Measurements from ENCODE around the gene PAOX. TPM values are rescaled to one million over a fixed set of nuclear protein-coding genes. Genes with fewer than 3 reads are reported as not detected.
"Not testable (repeated sequence)": the region's sequence is repeated elsewhere in the genome, so short reads cannot be mapped to it uniquely, and the experiment has no call there.

PAOX gene
- total RNA-seq, 1 donor from 2014 or later, result 16.9 TPM

GRCh38 chr10:133421336-133422222, 42.5 kb downstream of the PAOX start:
- POLR2A ChIA-PET, result interaction anchor here (1.3 kb wide), 1 partner anchor 32 kb away, joined by 4 read pairs; no protein-coding TSS in a partner anchor
- CTCF ChIA-PET, result no interaction called here
- H3K9me3 Mint-ChIP-seq, result no peaks in the 10 kb centered on the region
- intact Hi-C loops (cut with micrococcal nuclease), result no loop called here
- H3K27ac Mint-ChIP-seq, result no peak overlapping the region
- DNase-seq (no peak), ATAC-seq (ENCODE audit: low read depth) (no peak)
- no peak for TF ChIP-seq CTCF (IDR thresholded peaks at IDR 0.05)
- H3K4me3 Mint-ChIP-seq, result no peak overlapping the region
- H3K36me3 Mint-ChIP-seq (ENCODE audit: low read depth), result peaks cover 28% of the 10 kb centered on the region
- peaks cover 3% of the 10 kb centered on the region for H3K4me1 Mint-ChIP-seq
- H3K27me3 Mint-ChIP-seq, result no peaks in the 10 kb centered on the region

- H3K36me3 Mint-ChIP-seq (ENCODE audit: low read depth), result peaks cover 28% of the 10 kb centered on the region
- no peak for ATAC-seq (ENCODE audit: low read depth)
- peaks cover 3% of the 10 kb centered on the region for H3K4me1 Mint-ChIP-seq
- H3K4me3 Mint-ChIP-seq, result no peak overlapping the region
- H3K9me3 Mint-ChIP-seq, result no peaks in the 10 kb centered on the region
- POLR2A ChIA-PET, result interaction anchor here (1.3 kb wide), 1 partner anchor 33 kb away, joined by 4 read pairs; no protein-coding TSS in a partner anchor
- no peaks in the 10 kb centered on the region for H3K27me3 Mint-ChIP-seq
- no peak for TF ChIP-seq CTCF (IDR thresholded peaks at IDR 0.05)
- CTCF ChIA-PET, result no interaction called here
- H3K27ac Mint-ChIP-seq, result no peak overlapping the region
- DNase-seq, result no peak
- intact Hi-C loops (cut with micrococcal nuclease), result no loop called here
Measured at GRCh38 chr10:133422223-133422806, 43.3 kb downstream of the PAOX start.

- no peak for TF ChIP-seq CTCF (IDR thresholded peaks at IDR 0.05)
- ChIA-PET CTCF (no interaction called here), POLR2A (no interaction called here)
- Mint-ChIP-seq H3K4me1 (peaks cover 3% of the 10 kb centered on the region), H3K36me3 (ENCODE audit: low read depth) (peaks cover 25% of the 10 kb centered on the region), H3K4me3 (peak overlapping the region; percentile 64), H3K9me3 (no peaks in the 10 kb centered on the region), H3K27ac (no peak overlapping the region), H3K27me3 (no peaks in the 10 kb centered on the region)
- intact Hi-C loops (cut with micrococcal nuclease), result no loop called here
- DNase-seq (no peak), ATAC-seq (ENCODE audit: low read depth) (peak; percentile 43)
Measured at GRCh38 chr10:133422807-133423771, 44.0 kb downstream of the PAOX start.

GRCh38 chr10:133424102-133424501, 45.0 kb downstream of the PAOX start:
- CTCF ChIA-PET, result not testable (repeated sequence)

GRCh38 chr10:133424601-133425000, 45.5 kb downstream of the PAOX start, which contains the start of gene SPRN:
Gene SPRN, minus strand, starts transcription at chr10:133424625. Its CDS starts 944 bp downstream, at chr10:133423681.
- peak within 1 kb of the TSS; percentile 64 for H3K4me3 Mint-ChIP-seq
- H3K27ac Mint-ChIP-seq; CTCF ChIA-PET; DNase-seq; intact Hi-C loops (cut with micrococcal nuclease); H3K9me3 Mint-ChIP-seq; ATAC-seq (ENCODE audit: low read depth); H3K27me3 Mint-ChIP-seq; H3K4me1 Mint-ChIP-seq; POLR2A ChIA-PET: not testable (repeated sequence)
- H3K36me3 Mint-ChIP-seq (ENCODE audit: low read depth), result peaks cover 11% of the 10 kb centered on the region

More at GRCh38 chr10:133424102-133424501, 45.0 kb downstream of the PAOX start:
- POLR2A ChIA-PET; H3K27me3 Mint-ChIP-seq; intact Hi-C loops (cut with micrococcal nuclease); DNase-seq; H3K4me3 Mint-ChIP-seq; H3K27ac Mint-ChIP-seq; H3K4me1 Mint-ChIP-seq; H3K9me3 Mint-ChIP-seq: not testable (repeated sequence)
- ATAC-seq (ENCODE audit: low read depth), result peak; percentile 26
- H3K36me3 Mint-ChIP-seq (ENCODE audit: low read depth), result peaks cover 15% of the 10 kb centered on the region

GRCh38 chr10:133429571-133429970, 50.5 kb downstream of the PAOX start:
- H3K9me3 Mint-ChIP-seq; H3K27ac Mint-ChIP-seq; ATAC-seq (ENCODE audit: low read depth); CTCF ChIA-PET; H3K4me1 Mint-ChIP-seq; intact Hi-C loops (cut with micrococcal nuclease); H3K27me3 Mint-ChIP-seq; DNase-seq; POLR2A ChIA-PET; H3K4me3 Mint-ChIP-seq; H3K36me3 Mint-ChIP-seq (ENCODE audit: low read depth): not testable (repeated sequence)

- H3K27ac Mint-ChIP-seq; H3K27me3 Mint-ChIP-seq; DNase-seq; CTCF ChIA-PET; H3K4me3 Mint-ChIP-seq; H3K4me1 Mint-ChIP-seq; ATAC-seq (ENCODE audit: low read depth); H3K36me3 Mint-ChIP-seq (ENCODE audit: low read depth); POLR2A ChIA-PET; H3K9me3 Mint-ChIP-seq: not testable (repeated sequence)
- intact Hi-C loops (cut with micrococcal nuclease), result loop anchor here (10.0 kb wide), 1 partner anchor 83 kb away; no protein-coding TSS in a partner anchor
Measured at GRCh38 chr10:133431888-133432613, 53.0 kb downstream of the PAOX start.

GRCh38 chr10:133432789-133433188, 53.7 kb downstream of the PAOX start:
- POLR2A ChIA-PET; ATAC-seq (ENCODE audit: low read depth); H3K27ac Mint-ChIP-seq; DNase-seq; H3K4me3 Mint-ChIP-seq; CTCF ChIA-PET; H3K9me3 Mint-ChIP-seq; H3K36me3 Mint-ChIP-seq (ENCODE audit: low read depth); H3K4me1 Mint-ChIP-seq; H3K27me3 Mint-ChIP-seq: not testable (repeated sequence)
- intact Hi-C loops (cut with micrococcal nuclease), result loop anchor here (10.0 kb wide), 1 partner anchor 82 kb away; no protein-coding TSS in a partner anchor
